Stimulated activated effector memory CD8-positive, alpha-beta T cell treated with anti-CD3 and anti-CD28 coated beads, Interleukin-12 subunit alpha, Interleukin-12 subunit beta, amount 100 ng/mL, for 72 hours (primary cell): ENCODE results near the gene PEPD.

Source experiments
- ATAC-seq: fragments of 150-1000 bp; cut with Tn5 transposase; 2 replicates; pipeline ENCODE4 v1.10.0; 2021
- DNase-seq, 2 donors: peaks; one replicate each; pipeline ENCODE4 v3.0.0; 2021 to 2022; ENCODE audit warnings: low spot score in 2 of 2
- H3K27ac Mint-ChIP-seq: one replicate; pipeline ENCODE4 v1.8.0; 2022; ENCODE audit warnings: mild to moderate bottlenecking, mixed read lengths
- H3K36me3 Mint-ChIP-seq: one replicate; pipeline ENCODE4 v1.8.0; 2022; ENCODE audit warnings: mild to moderate bottlenecking, mixed read lengths
- H3K4me1 Mint-ChIP-seq: one replicate; pipeline ENCODE4 v1.8.0; 2022; ENCODE audit warnings: mixed read lengths
- H3K4me3 Mint-ChIP-seq: one replicate; pipeline ENCODE4 v1.8.0; 2022; ENCODE audit warnings: mild to moderate bottlenecking, mixed read lengths
- H3K9me3 Mint-ChIP-seq: one replicate; pipeline ENCODE4 v1.8.0; 2022; ENCODE audit warnings: mixed read lengths

PEPD gene

DNA sequence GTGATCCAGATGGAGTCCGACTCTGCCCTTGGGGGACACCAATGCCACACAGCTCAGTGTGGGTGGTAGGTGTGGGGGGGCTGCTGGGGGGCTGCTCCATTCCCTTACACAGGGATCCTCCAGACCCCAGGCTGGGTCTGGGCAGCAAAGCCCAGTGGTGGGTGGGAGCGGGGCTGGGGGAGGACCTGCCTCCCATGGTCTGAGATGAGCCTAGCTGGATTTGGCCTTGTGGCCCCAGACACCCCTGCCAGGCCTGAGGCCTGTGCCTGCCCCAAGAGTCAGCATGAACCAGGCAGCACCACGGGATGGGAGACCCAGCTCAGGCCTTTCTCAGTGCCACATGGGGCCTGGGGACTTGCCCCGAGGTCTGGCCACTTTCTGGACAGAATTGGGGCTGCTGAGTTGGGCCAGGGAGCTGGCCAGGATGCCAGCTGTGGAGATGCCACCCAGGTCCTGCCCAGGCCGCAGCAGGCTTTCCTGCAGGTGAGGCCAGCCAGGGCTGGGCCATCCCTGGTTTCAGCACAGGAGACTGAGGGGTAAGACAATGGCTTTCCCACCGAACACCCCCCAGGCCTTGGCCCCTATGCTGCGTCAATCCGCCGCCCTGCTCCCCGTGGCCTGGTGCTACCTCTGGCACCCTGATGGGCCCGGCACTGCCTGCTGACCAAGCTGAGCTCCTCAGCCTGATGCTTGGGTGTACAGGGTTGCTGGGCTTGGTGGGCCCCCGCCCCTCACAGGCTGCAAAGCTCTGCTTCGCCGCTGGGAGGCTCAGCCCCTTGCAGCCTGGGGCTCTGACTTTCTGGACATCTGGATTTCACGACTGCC is 123.8 kb downstream of the PEPD start:
- Mint-ChIP-seq H3K27ac (no peak overlapping the region), H3K4me3 (no peak overlapping the region), H3K9me3 (no peaks in the 10 kb centered on the region), H3K36me3 (peaks cover 6% of the 10 kb centered on the region), H3K4me1 (peaks cover 9% of the 10 kb centered on the region)
- DNase-seq (no peak), ATAC-seq (no peak)

DNA sequence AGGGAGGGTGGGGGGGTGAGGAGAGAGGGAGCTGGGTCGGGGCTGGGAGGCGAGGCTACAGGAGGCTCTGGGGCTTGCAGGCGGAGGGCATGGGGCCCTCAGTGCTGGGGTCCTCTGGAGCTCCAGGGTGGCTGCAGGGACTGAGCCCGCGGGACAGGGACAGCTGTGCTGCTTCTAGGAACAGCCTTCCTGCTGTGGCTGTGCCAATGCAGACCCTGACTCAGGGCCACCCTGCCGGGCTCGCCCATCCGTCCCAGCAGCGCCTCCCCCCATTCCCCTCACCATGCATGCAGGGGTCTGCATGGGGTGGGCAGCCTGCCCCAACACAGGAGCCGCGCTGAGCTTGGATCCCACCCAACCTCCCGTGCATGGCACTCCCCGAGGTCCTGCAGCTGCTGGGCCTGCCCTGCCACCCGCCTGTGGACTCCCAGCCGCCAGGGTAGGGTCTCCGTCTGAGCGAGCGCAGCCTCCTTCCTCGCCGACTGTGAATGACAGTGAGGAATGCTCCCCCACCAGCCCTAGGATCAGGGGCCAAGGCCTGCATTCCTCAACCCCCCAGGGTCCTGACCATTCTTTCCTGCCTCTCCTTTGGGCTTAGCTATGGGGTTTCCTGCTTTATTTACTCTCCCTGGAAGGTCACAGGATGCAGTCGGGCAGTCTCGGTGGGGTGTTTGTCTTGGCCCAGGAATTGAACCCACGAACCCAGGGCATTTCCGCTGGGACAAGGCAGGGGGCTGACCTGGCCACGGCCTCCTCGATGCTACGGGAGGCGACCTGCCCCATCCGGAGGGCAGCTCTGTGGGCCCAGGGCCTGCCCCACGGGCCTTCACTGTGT is 124.7 kb downstream of the PEPD start:
- Mint-ChIP-seq H3K36me3 (peaks cover 6% of the 10 kb centered on the region), H3K4me3 (no peak overlapping the region), H3K27ac (no peak overlapping the region), H3K9me3 (no peaks in the 10 kb centered on the region), H3K4me1 (peaks cover 9% of the 10 kb centered on the region)
- DNase-seq (no peak), ATAC-seq (no peak)

DNA sequence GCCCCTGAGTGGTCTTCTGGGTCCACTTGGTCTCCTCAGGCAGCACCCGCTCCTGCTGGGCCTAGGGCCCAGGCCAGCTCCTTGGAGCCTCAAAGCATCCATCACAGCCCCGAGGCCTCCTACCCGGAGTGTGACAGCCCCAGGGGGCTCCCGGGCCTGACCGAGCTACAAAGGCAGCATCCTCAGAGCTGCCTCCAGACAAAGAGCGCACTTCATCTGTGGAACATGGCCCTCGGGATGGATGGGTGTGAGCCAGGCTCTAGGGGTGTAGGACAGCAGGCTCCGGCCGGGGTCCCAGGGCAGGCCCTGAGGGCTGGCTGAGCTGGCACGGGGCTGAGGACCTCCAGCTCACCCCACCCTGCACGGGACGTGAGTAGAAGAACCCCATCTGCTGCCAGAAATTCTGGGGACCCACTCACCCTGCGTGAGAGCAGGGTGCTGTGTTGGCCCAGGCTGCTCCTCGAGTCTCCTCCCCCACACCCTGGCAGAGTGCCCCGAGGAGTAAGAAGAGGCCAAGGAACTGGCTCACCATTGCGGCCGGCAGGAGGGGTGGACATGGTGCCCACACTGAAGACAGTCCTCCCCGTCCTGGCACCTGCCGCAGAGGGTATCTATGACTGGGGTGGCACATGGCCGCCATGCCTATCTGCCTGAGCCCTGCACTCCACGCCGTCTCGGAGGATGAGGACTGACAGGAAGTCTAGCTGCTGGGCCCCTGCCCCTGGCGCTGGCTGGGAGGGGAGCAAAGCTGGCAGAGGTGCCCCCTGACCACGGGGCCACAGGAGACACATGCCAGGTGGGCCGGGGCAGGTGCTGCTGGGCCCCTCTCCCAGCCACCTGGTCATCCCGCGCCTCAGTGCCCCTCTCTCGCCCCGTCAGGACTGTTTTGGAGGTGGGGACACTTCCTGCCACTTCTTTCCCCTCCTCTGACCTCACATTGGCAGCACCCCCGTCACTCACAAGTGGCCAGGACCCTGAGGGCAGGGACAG is 125.7 kb downstream of the PEPD start:
- no peaks in the 10 kb centered on the region for H3K9me3 Mint-ChIP-seq
- H3K36me3 Mint-ChIP-seq: peaks cover 6% of the 10 kb centered on the region
- H3K4me1 Mint-ChIP-seq: peaks cover 9% of the 10 kb centered on the region
- DNase-seq: no peak
- H3K4me3 Mint-ChIP-seq: no peak overlapping the region
- H3K27ac Mint-ChIP-seq: no peak overlapping the region
- no peak for ATAC-seq

DNA sequence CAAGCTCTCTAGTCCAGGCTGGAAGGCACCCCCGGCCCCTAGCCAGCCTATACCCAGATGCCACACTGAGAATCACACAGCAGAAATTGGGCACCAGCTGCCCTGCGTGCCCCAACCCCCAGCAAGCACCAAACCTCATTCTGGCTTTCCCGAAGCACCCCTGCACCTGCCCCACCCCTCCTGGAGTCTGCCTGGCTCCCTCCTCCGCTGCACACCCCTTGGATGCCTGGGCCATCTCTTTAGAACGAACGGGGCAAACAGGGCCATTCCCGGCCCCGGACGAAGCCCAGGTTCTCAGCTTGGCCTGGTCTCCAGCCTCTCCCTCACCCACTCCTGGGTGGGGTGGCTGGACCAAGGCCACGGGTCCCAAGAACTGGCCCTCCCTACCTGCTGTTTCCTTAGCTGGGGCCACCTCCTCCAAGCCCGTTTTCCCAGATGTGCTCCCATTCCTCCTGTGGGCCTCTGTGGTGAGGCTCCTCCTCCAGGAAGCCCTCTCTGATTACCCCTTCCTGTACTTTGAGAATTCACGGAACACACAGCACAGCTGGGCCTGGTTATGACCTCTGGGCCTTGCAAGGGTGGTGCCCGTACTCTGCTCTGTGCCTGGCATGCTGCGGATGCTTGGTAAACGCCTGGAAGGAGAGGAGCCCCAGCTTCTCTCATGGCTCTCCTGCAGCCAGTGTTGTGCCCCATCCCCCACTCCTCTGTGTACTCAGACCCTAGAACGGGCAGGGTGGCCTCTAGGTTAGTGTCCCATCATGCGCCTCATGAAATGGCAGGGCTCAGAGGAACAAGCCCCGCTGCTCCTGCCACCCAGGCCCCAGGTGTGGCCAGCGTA is 126.6 kb downstream of the PEPD start:
- H3K9me3 Mint-ChIP-seq: no peaks in the 10 kb centered on the region
- peaks cover 9% of the 10 kb centered on the region for H3K4me1 Mint-ChIP-seq
- no peak for ATAC-seq
- H3K27ac Mint-ChIP-seq: peak overlapping the region; percentile 45
- peaks cover 6% of the 10 kb centered on the region for H3K36me3 Mint-ChIP-seq
- no peak for DNase-seq
- H3K4me3 Mint-ChIP-seq: no peak overlapping the region

DNA sequence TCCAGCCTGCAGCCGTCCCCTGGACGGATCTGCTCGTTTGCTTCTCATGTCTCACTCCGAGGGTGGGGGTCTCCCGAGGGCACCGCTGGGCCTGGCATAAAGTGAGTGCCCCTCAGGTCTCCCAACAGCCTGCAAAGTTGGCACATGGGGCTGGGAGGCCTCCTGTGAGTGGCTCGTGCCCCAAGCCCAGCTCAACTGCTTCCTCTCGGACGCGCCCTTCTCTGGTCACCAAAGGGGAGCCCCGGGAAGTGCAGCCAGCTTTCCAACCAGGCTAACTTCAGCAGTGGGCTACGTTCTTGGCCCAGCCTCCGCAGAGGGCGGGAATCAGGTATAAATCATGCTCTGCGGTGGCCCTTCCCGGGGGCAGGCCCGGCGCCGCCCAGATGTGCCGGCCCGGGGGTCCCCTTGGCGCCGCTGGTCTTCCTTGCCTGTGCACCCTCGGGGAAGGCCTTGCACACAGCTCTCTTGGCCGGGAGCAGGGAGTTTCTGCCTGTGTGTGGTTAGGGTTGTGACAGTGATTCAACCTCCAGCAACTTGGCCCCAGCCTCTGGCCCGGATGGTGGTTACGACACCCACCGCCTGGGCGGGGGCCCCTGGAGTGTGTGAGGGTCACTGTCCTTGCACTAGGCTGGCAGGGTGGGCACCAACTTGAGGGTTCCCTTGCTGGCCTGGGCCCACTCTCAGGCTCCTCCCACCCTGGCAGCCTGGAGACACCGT is 127.4 kb downstream of the PEPD start:
- Mint-ChIP-seq H3K9me3 (no peaks in the 10 kb centered on the region), H3K4me1 (peaks cover 9% of the 10 kb centered on the region), H3K4me3 (no peak overlapping the region), H3K27ac (no peak overlapping the region), H3K36me3 (peaks cover 6% of the 10 kb centered on the region)
- no peak for DNase-seq
- ATAC-seq: no peak

DNA sequence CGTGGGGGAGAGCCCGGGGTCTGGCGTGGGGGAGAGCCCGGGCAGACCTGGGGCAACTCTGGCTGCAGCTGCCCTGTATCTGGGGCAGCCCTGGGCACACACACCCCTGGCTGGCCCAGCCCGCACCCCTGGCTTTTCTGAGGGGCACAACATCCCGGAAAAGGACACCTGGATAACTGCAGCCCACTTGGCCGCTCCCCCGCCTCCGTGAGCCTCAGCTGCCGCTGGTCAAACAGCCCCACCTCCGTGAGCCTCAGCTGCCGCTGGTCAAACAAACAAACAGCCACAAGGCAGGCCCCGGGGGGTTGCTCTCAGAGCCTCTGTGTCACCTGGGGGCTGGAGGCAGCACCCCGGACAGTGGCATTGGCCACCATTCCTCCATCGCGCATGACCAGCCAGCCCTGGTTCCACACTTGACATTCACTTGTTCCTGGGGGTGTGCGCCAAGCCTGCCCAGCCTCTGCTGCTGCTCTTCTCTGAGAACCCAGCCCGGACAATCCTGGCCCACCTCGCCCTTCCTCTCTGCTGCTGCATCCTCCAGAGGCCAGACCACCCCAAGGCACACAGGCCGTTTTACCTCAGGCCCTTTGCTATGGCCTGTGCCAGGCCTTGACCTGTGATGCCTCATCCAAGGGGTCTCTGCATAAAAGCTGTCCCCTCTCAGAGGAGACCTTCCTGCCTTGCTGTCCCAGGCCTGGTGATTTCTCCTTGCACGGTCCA is 128.1 kb downstream of the PEPD start:
- Mint-ChIP-seq H3K4me1 (peaks cover 9% of the 10 kb centered on the region), H3K4me3 (no peak overlapping the region), H3K27ac (no peak overlapping the region), H3K36me3 (no peaks in the 10 kb centered on the region), H3K9me3 (no peaks in the 10 kb centered on the region)
- no peak for DNase-seq
- ATAC-seq: no peak

DNA sequence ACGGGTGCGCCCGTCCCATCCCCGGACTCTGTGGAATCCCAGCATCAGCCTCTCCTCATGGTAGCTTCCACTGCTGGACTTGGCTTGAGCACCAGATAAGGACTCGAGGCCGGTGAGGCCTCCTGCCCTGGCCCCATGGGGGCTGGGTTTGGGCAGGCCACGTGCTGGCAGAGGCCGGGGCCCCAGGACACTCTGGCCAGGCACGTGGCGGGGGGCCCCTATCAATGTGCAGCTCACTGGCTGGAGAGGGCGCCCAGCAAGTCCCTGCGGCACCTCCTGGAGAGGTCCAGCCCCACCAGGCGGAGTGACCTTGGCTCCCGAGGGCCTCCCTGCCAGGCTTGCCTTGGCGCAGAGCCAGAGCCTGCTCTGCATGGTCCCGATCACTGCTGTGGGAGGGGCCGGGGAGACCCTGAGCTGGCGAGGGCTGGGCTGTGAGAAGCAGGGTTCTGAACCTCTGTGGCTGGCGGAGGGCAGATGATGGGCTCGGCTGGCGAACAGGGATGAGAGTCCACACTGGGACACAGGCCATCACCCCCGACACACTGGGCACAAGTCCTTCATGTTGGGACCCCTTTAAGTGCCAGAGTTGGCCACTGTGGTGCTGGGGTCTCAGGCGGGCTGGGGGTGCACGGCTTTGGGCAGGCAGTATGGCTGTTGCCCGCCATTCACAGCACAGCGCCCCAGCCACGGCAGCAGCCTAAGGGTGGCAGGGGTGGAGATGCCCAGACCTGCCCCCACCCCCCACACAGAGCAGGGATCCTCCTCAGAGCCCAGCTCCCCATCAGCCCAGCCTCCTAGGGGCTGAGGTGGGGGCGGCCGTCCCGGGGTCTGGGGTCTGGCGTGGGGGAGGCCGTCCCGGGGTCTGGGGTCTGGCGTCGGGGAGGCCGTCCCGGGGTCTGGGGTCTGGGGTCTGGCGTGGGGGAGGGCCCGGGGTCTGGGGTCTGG is 129.0 kb downstream of the PEPD start:
- H3K27ac Mint-ChIP-seq: no peak overlapping the region
- peaks cover 9% of the 10 kb centered on the region for H3K4me1 Mint-ChIP-seq

DNA sequence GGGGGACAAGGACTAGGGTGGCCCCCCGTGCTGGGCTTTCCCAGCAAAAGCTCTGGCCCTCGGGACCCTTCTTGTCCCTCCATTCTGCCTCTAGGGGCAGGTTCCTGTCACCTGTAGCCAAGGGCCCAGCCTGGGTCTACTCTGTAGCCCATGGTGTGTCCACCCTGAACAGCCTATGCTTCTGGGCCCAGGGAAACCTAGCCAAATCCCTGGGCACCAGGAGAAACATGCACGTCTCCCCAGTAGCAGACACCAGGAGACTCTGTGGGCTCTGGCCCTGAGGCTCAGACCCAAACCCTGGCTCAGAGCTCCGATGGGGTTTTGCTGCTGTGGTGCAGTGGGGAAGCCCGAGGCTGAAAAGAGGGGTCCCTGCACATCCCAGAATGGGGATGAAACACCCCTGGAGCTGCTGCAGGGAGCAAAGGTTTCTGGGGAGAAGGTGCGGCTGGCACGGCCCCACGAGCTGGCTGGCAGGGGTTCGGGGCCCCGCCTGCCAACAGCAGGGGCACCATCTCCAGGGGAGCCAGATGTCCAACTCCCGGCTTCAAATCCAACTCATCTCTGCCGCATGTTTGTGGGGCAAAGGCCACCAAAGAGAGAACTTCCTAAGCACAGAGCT is 129.9 kb downstream of the PEPD start:
- Mint-ChIP-seq H3K4me1 (peaks cover 9% of the 10 kb centered on the region), H3K27ac (no peak overlapping the region), H3K9me3 (no peaks in the 10 kb centered on the region), H3K36me3 (no peaks in the 10 kb centered on the region), H3K4me3 (no peak overlapping the region)
- DNase-seq: no peak
- no peak for ATAC-seq

More for the DNA sequence above, 129.0 kb downstream of the PEPD start:
- no peak for ATAC-seq
- H3K9me3 Mint-ChIP-seq: no peaks in the 10 kb centered on the region
- no peak for DNase-seq
- no peaks in the 10 kb centered on the region for H3K36me3 Mint-ChIP-seq
- H3K4me3 Mint-ChIP-seq: no peak overlapping the region

DNA sequence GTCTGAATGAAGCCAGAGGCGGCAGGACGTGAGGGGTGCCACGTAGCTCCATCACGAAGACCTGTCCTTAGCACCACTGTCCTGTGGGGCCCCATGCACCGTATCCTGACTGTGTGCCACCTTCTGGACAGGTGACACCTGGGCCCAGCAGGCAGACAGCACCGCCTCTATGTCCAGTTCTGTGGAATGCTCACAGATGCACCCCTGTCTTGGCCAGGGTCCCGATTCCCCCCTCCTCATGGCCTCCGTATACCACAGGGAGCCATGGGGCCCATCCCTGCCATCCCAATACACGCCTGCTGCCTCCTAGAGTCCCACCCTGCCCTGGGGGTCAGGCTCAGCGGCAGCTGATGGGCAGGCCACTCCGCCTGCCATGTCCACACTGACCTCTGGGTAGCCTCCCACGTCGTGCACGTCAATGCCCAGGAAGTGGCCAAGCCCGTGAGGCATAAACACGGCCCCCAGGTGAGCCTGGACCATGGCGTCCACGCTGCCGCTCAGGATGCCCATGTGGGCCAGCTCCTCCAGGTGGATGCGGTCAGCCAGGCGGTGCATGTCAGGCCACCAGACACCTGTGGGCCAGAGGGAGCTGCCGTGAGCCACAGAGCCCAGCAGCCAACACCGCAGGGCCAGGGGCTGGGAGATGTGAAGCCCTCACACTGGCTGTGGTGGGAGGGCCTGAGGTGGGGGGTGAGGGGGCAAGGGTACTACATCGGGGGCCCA is 130.5 kb downstream of the PEPD start:
- no peak overlapping the region for H3K4me3 Mint-ChIP-seq
- no peaks in the 10 kb centered on the region for H3K9me3 Mint-ChIP-seq
- no peak overlapping the region for H3K27ac Mint-ChIP-seq
- H3K36me3 Mint-ChIP-seq: no peaks in the 10 kb centered on the region
- peaks cover 9% of the 10 kb centered on the region for H3K4me1 Mint-ChIP-seq
- ATAC-seq (no peak), DNase-seq (no peak)

DNA sequence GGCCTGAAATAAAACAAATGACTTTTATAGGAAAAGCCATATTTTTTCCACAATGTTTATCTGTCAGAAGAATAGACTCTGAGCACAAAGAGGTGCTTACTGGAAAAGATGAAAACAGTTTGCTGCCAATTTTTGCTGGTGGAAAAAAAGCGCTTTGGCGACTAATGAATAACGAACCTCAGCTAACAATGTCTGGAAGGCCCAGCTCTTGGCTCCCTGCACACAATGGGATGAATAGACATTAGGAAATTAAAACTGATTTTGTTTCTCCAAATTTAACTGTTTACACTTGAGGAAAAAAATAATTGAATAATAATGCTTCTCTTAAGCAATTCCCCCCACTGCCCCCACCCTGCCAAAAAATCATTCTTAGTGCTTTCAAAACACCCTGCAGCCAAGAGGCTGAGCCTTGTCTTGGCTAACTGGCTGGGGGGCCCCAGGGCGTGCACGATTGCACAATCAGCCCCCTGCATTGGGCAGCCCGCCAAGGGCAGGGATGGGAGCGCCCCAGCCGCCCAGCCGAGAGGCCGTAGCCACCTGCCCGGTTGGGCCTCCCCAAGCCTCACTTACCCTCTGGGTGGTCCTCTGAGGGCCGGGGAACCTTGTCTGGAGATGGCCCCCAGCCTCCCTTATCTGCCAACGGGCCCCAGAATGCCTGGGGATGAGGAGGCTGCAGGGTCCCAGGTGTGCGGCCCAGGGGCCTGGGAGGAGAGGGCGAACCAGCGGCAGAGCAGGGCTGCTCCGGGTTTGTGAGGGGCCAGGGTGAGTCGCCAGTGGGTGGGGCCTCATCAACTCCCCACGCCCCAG is 131.3 kb downstream of the PEPD start:
- DNase-seq: no peak
- Mint-ChIP-seq H3K36me3 (no peaks in the 10 kb centered on the region), H3K27ac (no peak overlapping the region)

DNA sequence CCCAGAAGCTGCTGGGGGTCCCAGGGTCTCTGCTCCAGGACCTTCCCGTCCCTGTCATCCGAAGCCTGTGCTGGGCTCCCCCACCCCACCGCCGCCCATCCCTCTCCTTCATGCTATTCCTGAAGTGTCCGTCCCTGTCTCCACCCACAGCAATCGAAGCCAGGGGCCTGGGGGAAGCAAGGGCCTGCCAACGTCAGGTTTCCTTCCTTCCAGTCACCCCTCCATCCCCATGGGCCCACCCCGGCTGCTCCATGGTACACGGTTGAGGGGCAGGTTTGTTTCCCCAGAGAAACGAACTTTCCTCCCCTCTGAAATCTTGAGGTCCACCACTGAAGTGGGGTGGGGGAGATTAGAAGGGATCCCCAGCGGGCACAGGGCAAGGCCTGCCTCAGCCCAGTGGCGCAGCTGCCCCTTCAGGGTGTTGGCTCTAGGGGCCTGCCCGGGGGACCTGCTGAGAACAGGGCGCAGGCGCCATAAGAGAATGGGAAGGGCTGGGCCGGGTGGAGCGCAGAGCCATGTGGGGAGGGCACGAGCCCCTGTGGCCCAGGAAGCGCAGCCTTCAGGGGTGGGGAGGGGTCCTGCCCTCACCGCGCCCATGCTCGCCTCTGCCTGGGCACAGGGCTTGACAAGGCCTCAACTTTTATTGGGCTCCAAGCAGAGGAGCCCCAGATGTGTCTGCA is 132.0 kb downstream of the PEPD start:
- Mint-ChIP-seq H3K36me3 (no peaks in the 10 kb centered on the region), H3K4me3 (no peak overlapping the region), H3K27ac (no peak overlapping the region), H3K9me3 (no peaks in the 10 kb centered on the region), H3K4me1 (peaks cover 1% of the 10 kb centered on the region)
- ATAC-seq (no peak), DNase-seq (no peak)

More for the DNA sequence above, 131.3 kb downstream of the PEPD start:
- H3K9me3 Mint-ChIP-seq: no peaks in the 10 kb centered on the region
- ATAC-seq: no peak
- no peak overlapping the region for H3K4me3 Mint-ChIP-seq
- H3K4me1 Mint-ChIP-seq: peaks cover 9% of the 10 kb centered on the region
